ENCODE data around the gene OR6C6.
"Not testable (repeated sequence)": the region's sequence is repeated elsewhere in the genome, so short reads cannot be mapped to it uniquely, and the experiment has no call there.

Gene OR6C6

GRCh38 chr12:55296469-55296868 lies at the start of gene OR6C6:
Gene OR6C6 (minus strand): TSS chr12:55296569. CDS start chr12:55295232, 1,337 bp downstream.
- no peak for DNase-seq (ENCODE audit: low spot score)

DNA sequence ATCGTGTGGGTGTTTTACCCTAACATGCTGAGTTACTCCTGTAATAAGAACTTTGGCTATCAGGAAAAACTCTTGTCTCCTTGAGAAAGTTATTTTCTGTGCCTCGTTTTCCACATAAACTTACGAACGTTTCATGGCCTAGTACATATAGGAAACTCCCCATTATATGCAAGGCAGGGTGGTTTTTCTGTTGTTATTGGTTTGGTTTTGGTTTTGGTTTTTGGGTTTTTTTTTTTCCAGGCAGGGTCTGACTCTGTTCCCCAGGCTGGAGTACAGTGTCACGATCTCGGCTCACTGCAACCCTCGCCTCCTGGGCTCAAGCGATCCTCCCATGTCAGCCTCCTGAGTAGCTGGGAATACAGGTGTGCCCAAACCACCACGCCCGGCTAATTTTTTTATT lies 39.6 kb upstream of the OR6C6 start:
- DNase-seq (ENCODE audit: low spot score) = no peak

- DNase-seq (ENCODE audit: low spot score) = no peak
These were observed 34.1 kb upstream of the OR6C6 start, which contains the start of gene OR6C3 for GRCh38 chr12:55330446-55330845. Gene OR6C3 (plus strand): TSS chr12:55330746. CDS start chr12:55331701, 955 bp downstream.

- not testable (repeated sequence) for DNase-seq (ENCODE audit: low spot score)
These were observed 29.4 kb upstream of the OR6C6 start for GRCh38 chr12:55325801-55326200.

DNA sequence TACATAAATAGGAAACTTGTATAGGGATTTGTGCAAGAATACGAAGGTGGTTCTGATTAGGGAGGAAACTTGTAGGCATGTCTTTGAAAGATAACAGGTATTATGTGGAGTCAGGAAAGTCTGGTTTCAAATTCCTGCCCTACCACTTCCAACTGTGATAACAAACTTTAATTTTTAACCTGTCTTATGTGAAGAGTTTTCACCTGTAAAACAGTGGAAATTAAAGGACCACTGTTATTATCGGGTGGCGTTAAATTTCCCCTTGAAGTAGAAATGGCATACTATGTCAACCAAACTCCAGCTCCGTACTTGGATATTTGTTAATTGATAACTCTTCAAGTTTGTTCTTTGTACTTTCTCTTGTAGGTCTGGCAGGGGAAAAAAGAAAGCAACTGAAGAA lies 23.8 kb upstream of the OR6C6 start:
- no peak for DNase-seq (ENCODE audit: low spot score)

DNA sequence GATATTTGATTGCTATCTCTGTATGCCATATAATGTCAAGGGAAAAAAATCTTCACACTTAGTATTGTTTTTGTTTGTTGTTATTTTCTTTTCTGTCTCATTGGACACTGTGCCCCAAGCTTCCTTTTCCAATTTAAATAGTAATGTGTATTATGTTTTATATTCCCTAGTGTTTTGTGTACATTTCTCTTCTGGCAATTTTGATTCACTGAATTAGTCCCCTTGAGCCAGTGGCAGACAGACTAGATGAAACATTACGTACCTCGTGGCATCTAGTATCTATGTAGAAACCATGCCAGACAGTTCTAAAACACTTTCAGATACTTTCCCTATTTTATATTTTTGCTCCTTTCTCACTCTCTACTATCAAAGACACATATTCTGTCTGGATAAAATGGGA lies 17.7 kb upstream of the OR6C6 start, which contains the start of gene OR6C1:
OR6C1 (plus strand) TSS at position 301 of the 400 bp plus-strand sequence. CDS start 6,257 bp downstream, outside the sequence.
- DNase-seq (ENCODE audit: low spot score) = no peak

DNA sequence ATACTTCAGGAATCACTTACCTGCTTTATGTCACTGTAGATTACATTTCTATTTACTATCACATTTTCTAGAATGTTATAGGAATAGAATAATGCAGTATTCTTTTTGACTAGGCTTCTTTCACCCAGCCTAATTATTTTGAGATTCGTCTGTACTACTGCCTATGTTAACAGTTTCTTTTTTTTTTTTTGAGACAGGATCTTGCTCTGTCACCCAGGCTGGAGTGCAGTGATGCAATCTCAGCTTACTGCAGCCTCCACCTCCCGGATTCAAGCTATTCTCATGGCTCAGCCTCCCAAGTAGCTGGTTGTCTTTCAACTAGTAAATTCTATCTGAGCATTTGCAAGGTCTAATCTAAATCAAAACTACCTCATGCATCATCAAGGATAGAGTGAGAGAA lies 6.4 kb downstream of the OR6C6 start:
- no peak for DNase-seq (ENCODE audit: low spot score)

- no peak for DNase-seq (ENCODE audit: low spot score)
These were observed 15.4 kb downstream of the OR6C6 start for GRCh38 chr12:55280991-55281390.

GRCh38 chr12:55258303-55258702 lies 38.1 kb downstream of the OR6C6 start:
- DNase-seq (ENCODE audit: low spot score) = no peak

DNA sequence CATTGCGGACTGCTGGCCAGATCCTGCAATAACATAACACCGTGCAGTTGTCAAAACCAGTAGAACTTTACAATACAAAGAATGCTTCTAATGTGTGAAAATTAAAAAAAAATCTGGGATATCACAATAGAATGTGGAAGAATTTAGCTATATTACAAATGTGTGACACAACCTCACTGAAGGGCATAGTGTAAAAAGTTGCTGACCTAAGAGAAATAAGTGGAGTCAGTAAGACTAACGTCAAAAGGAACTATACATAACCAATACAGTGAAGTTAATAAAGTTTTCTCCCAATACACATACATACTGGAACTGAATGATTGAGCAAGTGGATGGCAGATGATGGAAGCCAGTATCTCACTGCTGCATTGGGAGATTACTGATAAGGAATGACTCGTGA lies 39.5 kb downstream of the OR6C6 start:
- no peak for DNase-seq (ENCODE audit: low spot score)

DNA sequence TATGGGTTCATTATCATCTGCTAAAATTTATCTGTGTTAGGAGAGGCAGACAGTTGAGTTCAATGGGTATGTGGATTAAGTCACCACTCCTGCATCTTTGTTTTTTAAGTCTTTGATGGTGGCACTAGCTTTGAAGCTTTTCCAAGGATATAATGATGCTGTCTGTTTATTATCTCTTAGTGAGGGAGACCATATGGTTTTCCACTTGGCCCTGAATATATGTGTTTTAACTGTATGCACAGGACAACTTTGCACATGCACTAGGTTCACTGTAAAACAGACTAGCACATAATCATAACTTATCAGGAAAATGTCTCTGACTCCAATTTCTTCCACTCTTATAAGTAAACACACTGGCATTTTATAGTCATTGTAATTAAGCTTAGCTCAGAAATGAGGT lies 43.1 kb downstream of the OR6C6 start:
- no peak for DNase-seq (ENCODE audit: low spot score)

GRCh38 chr12:55250944-55251343 lies 45.4 kb downstream of the OR6C6 start:
- no peak for DNase-seq (ENCODE audit: low spot score)

GRCh38 chr12:55246159-55246558 lies 50.2 kb downstream of the OR6C6 start:
- DNase-seq (ENCODE audit: low spot score) = no peak

DNA sequence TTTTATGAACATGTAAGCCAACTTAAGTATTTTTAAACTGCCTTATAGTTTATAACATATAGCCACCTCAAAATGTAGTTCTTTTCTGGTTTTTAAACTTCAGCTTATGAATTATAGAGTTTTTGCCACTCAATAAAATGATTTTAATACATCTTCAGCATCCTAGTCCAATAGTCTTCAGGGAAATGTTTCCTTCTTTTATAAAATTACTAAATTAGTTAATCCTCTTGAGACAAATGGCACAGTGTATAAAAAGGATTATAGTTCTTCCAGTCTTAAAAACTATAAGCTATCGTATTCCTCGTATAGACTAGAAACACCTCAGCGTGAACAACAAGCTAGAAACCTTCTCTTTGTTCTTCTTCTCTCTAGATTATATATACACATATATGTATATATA lies 52.1 kb downstream of the OR6C6 start, which contains the start of gene OR6C74:
OR6C74 (plus strand) TSS at position 301 of the 400 bp plus-strand sequence. CDS start 2,679 bp downstream, outside the sequence.
- DNase-seq (ENCODE audit: low spot score) = no peak
